Liver (tissue), 9 donors: ENCODE results near the gene FBXW9. TPM values are rescaled to one million over a fixed set of nuclear protein-coding genes. Genes with fewer than 3 reads are reported as not detected.
A peak's percentile ranks its signal among the peaks of the same experiment; 100 is the strongest.

Source experiments
- DNase-seq: peaks from one replicate; pipeline ENCODE4 v3.0.0-alpha.2; 2017; ENCODE audit warnings: low spot score
- H3K27ac ChIP-seq, 2 donors: one replicate each; pipeline ENCODE4 v1.7.0; 2013; ENCODE audit warnings: inconsistent platforms in 2 of 2, low read length in 2 of 2, control low read depth in 1 of 2, low read depth in 1 of 2, mild to moderate bottlenecking in 1 of 2
- H3K27me3 ChIP-seq, 4 donors: one replicate each; pipeline versions ENCODE4 v1.6.1 to v1.7.0; 2013; ENCODE audit warnings: low read length in 3 of 4, inconsistent platforms in 1 of 4, mild to moderate bottlenecking in 1 of 4, moderate library complexity in 1 of 4; ENCODE audit not compliant: control insufficient read depth in 4 of 4, insufficient read depth in 4 of 4
- H3K36me3 ChIP-seq, 4 donors: one replicate each; pipeline versions ENCODE4 v1.6.1 to v1.7.0; 2013; ENCODE audit warnings: low read length in 3 of 4, mild to moderate bottlenecking in 3 of 4, low read depth in 1 of 4, moderate library complexity in 1 of 4; ENCODE audit not compliant: control insufficient read depth in 4 of 4, insufficient read depth in 3 of 4
- H3K4me1 ChIP-seq, 4 donors: one replicate each; pipeline versions ENCODE4 v1.6.1 to v1.7.0; 2013; ENCODE audit warnings: low read length in 3 of 4, mild to moderate bottlenecking in 3 of 4, moderate library complexity in 1 of 4; ENCODE audit not compliant: control insufficient read depth in 4 of 4, insufficient read depth in 4 of 4
- H3K4me3 ChIP-seq, 3 donors: one replicate each; pipeline versions ENCODE4 v1.6.1 to v1.7.0; 2013; ENCODE audit warnings: low read length in 3 of 3, control low read depth in 1 of 3, low read depth in 1 of 3, mild to moderate bottlenecking in 1 of 3
- H3K9ac ChIP-seq, 2 donors: one replicate each; pipeline ENCODE4 v1.7.0; 2013; ENCODE audit warnings: low read length in 2 of 2, mild to moderate bottlenecking in 2 of 2, moderate library complexity in 2 of 2, control low read depth in 1 of 2, low read depth in 1 of 2
- H3K9me3 ChIP-seq, 4 donors: one replicate each; pipeline versions ENCODE4 v1.6.1 to v1.7.0; 2013; ENCODE audit warnings: low read length in 3 of 4; ENCODE audit not compliant: control insufficient read depth in 4 of 4
- EGR1 ChIP-seq, 2 donors: IDR thresholded peaks; 2 replicates each; pipeline ENCODE4 v1.6.1; 2016 to 2018; ENCODE audit warnings: antibody characterized with exemption in 2 of 2, low read depth in 2 of 2
- FOXA1 ChIP-seq: IDR thresholded peaks from 2 replicates; pipeline ENCODE4 v1.6.1; 2016; ENCODE audit warnings: antibody characterized with exemption
- FOXA2 ChIP-seq: IDR thresholded peaks from 2 replicates; pipeline ENCODE4 v1.6.1; 2016; ENCODE audit warnings: antibody characterized with exemption
- GABPA ChIP-seq, 2 donors: IDR thresholded peaks in 1 of 2; conservative IDR thresholded peaks in 1 of 2; 2 replicates each; pipeline ENCODE4 v1.6.1; 2016; ENCODE audit warnings: antibody characterized with exemption in 2 of 2, mild to moderate bottlenecking in 1 of 2, moderate library complexity in 1 of 2
- HNF4A ChIP-seq, 2 donors: conservative IDR thresholded peaks; 2 replicates each; pipeline ENCODE4 v1.6.1; 2016; ENCODE audit warnings: antibody characterized with exemption in 2 of 2, mild to moderate bottlenecking in 2 of 2
- HNF4G ChIP-seq: IDR thresholded peaks from 2 replicates; pipeline ENCODE4 v1.6.1; 2016; ENCODE audit warnings: antibody characterized with exemption
- JUND ChIP-seq, 2 donors: IDR thresholded peaks; 2 replicates each; pipeline ENCODE4 v1.6.1; 2016; ENCODE audit warnings: antibody characterized with exemption in 2 of 2
- MAX ChIP-seq: IDR thresholded peaks from 2 replicates; pipeline ENCODE4 v1.6.1; 2016; ENCODE audit warnings: antibody characterized with exemption
- NR2F2 ChIP-seq: IDR thresholded peaks from 2 replicates; pipeline ENCODE4 v1.6.1; 2016; ENCODE audit warnings: antibody characterized with exemption
- RAD21 ChIP-seq, 2 donors: IDR thresholded peaks; 2 replicates each; pipeline ENCODE4 v1.6.1; 2016; ENCODE audit warnings: antibody characterized with exemption in 2 of 2, mild to moderate bottlenecking in 2 of 2
- REST ChIP-seq: IDR thresholded peaks from 2 replicates; pipeline ENCODE4 v1.6.1; 2016; ENCODE audit warnings: antibody characterized with exemption, mild to moderate bottlenecking
- RXRA ChIP-seq, 2 donors: IDR thresholded peaks; 2 replicates each; pipeline ENCODE4 v1.6.1; 2017 to 2018; ENCODE audit warnings: antibody characterized with exemption in 2 of 2, mild to moderate bottlenecking in 1 of 2
- SP1 ChIP-seq: IDR thresholded peaks from 2 replicates; pipeline ENCODE4 v1.6.1; 2018; ENCODE audit warnings: antibody characterized with exemption, mild to moderate bottlenecking
- TAF1 ChIP-seq: conservative IDR thresholded peaks from 2 replicates; pipeline ENCODE4 v1.6.1; 2016; ENCODE audit warnings: antibody characterized with exemption, mild to moderate bottlenecking
- YY1 ChIP-seq: IDR thresholded peaks from 2 replicates; pipeline ENCODE4 v1.6.1; 2016; ENCODE audit warnings: antibody characterized with exemption, mild to moderate bottlenecking
- WGBS: extraction: QIAGEN DNeasy Blood & Tissue Kit; methylation state at CpG from one replicate; pipeline ENCODE4 v1.1.7; 2013; 5-methylcytosine and 5-hydroxymethylcytosine counted together
- polyA plus RNA-seq, 2 donors: library from polyadenylated mRNA; stranded (reverse) in 1 of 2; unstranded in 1 of 2; fragments of 200-250 nt in 1 of 2; fragments of >200 nt in 1 of 2; fragmentation: Nextera tagmentation in 1 of 2; extraction: Ambion mirVana in 1 of 2; gene quantifications; one replicate each; pipeline versions ENCODE4 v1.2.1 to v1.2.3, GENCODE V29; 2013 to 2015
- total RNA-seq, 2 donors: library from RNA; depleted of rRNA; stranded (reverse); fragments of >200 nt; gene quantifications; one replicate each; pipeline ENCODE4 v1.2.3, GENCODE V29; 2014
- TF ChIP-seq, protein P1 (sequence below): IDR thresholded peaks from 2 replicates; pipeline ENCODE4 v1.6.1; 2016; ENCODE audit warnings: antibody characterized with exemption
- TF ChIP-seq, protein P2 (sequence below): IDR thresholded peaks from 2 replicates; pipeline ENCODE4 v1.6.1; 2016; ENCODE audit warnings: antibody characterized with exemption
- donor health status: healthy.
- donor health status: healthy.
- donor health status: healthy.
- donor health status: healthy.
- donor health status: healthy.

FBXW9 gene
- total and polyA plus RNA-seq, 4 donors, result 2.3 to 4.0 (median 3.0) TPM

GRCh38 chr19:12670159-12670928 lies 26.1 kb downstream of the FBXW9 start (continued):
- TF ChIP-seq REST (no peak), NR2F2 (no peak), HNF4A (conservative IDR thresholded peaks at IDR 0.05) (no peak), SP1 (no peak), TAF1 (no peak), EGR1 (IDR thresholded peaks at IDR 0.05; ENCODE audit: low read depth in 2 of 2) (no peak), FOXA1 (no peak), RAD21 (IDR thresholded peaks at IDR 0.05) (no peak), HNF4G (no peak), FOXA2 (no peak)
- TF ChIP-seq, protein P1, sequence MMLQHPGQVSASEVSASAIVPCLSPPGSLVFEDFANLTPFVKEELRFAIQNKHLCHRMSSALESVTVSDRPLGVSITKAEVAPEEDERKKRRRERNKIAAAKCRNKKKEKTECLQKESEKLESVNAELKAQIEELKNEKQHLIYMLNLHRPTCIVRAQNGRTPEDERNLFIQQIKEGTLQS, result no peak

- Histone ChIP-seq H3K4me3 (peak overlapping the region; percentile 74 to 99 (median 89)), H3K9ac (peak overlapping the region; percentile 88 to 97), H3K27ac (peak overlapping the region; percentile 95 to 96), H3K9me3 (no peaks in the 10 kb centered on the region), H3K36me3 (peaks cover 2 to 17% (median 5%) of the 10 kb centered on the region in 4 donors), H3K27me3 (no peaks in the 10 kb centered on the region), H3K4me1 (peaks cover 17 to 46% (median 41%) of the 10 kb centered on the region in 4 donors)
- TF ChIP-seq, protein P2, sequence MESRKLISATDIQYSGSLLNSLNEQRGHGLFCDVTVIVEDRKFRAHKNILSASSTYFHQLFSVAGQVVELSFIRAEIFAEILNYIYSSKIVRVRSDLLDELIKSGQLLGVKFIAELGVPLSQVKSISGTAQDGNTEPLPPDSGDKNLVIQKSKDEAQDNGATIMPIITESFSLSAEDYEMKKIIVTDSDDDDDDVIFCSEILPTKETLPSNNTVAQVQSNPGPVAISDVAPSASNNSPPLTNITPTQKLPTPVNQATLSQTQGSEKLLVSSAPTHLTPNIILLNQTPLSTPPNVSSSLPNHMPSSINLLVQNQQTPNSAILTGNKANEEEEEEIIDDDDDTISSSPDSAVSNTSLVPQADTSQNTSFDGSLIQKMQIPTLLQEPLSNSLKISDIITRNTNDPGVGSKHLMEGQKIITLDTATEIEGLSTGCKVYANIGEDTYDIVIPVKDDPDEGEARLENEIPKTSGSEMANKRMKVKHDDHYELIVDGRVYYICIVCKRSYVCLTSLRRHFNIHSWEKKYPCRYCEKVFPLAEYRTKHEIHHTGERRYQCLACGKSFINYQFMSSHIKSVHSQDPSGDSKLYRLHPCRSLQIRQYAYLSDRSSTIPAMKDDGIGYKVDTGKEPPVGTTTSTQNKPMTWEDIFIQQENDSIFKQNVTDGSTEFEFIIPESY, result no peak
- no peak for TF ChIP-seq TAF1
- peak; percentile 76 for TF ChIP-seq MAX
- TF ChIP-seq FOXA2, result no peak
- no peak for TF ChIP-seq RAD21 (IDR thresholded peaks at IDR 0.05)
- no peak for TF ChIP-seq REST
- peak; percentile 27 to 39 for TF ChIP-seq RXRA (IDR thresholded peaks at IDR 0.05)
- TF ChIP-seq SP1, result peak; percentile 47
- no peak for TF ChIP-seq HNF4G
- no peak for TF ChIP-seq EGR1 (IDR thresholded peaks at IDR 0.05; ENCODE audit: low read depth in 2 of 2)
- TF ChIP-seq YY1, result peak; percentile 94
- no peak for TF ChIP-seq FOXA1
- peak in 1 of 2 donors; percentile 51 for TF ChIP-seq JUND (IDR thresholded peaks at IDR 0.05)
- peak; percentile 85 for TF ChIP-seq NR2F2
- TF ChIP-seq HNF4A (conservative IDR thresholded peaks at IDR 0.05), result no peak
- peak; percentile 100 for TF ChIP-seq GABPA (IDR thresholded peaks at IDR 0.05 in 1 of 2, conservative IDR thresholded peaks at IDR 0.05 in 1 of 2)
- DNase-seq, result peak; percentile 84
- WGBS, result under 1% methylated on average over 64 of the region's 64 CpGs
These were observed 26.9 kb downstream of the FBXW9 start for GRCh38 chr19:12669270-12670158.
